Neural progenitor cell (in vitro differentiated cells): Measurements from ENCODE around the gene ZNF682. TPM values are rescaled to one million over a fixed set of nuclear protein-coding genes. Genes with fewer than 3 reads are reported as not detected.
"Not testable (repeated sequence)": the region's sequence is repeated elsewhere in the genome, so short reads cannot be mapped to it uniquely, and the experiment has no call there.

Experiments
- DNase-seq: peaks from one replicate; pipeline ENCODE4 v3.0.0-alpha.2; 2016; ENCODE audit warnings: low spot score
- H2AFZ ChIP-seq: fragments of 200-600 bp; sonication (generic); replicated peaks from 2 replicates; pipeline ENCODE4 v1.6.1; 2016; ENCODE audit warnings: antibody characterized with exemption
- H3F3A ChIP-seq: fragments of 200-600 bp; sonication (generic); 2 replicates; pipeline ENCODE4 v1.6.1; 2016; ENCODE audit warnings: antibody characterized with exemption, low read depth
- H3K27ac ChIP-seq: fragments of 200-600 bp; sonication (generic); 2 replicates; pipeline ENCODE4 v1.5.1; 2016; ENCODE audit warnings: mild to moderate bottlenecking
- H3K27me3 ChIP-seq: fragments of 200-600 bp; sonication (generic); 2 replicates; pipeline ENCODE4 v1.6.1; 2016; ENCODE audit warnings: mild to moderate bottlenecking, moderate library complexity
- H3K36me3 ChIP-seq: fragments of 200-600 bp; sonication (generic); 2 replicates; pipeline ENCODE4 v1.5.1; 2016
- H3K4me1 ChIP-seq: fragments of 200-600 bp; sonication (generic); 2 replicates; pipeline ENCODE4 v1.6.1; 2016; ENCODE audit warnings: mixed run types
- H3K4me2 ChIP-seq: fragments of 200-600 bp; sonication (generic); 2 replicates; pipeline ENCODE4 v1.6.1; 2016
- H3K4me3 ChIP-seq: fragments of 200-600 bp; sonication (generic); 2 replicates; pipeline ENCODE4 v1.5.1; 2016
- H3K79me2 ChIP-seq: fragments of 200-600 bp; sonication (generic); 2 replicates; pipeline ENCODE4 v1.6.1; 2016; ENCODE audit warnings: low read depth
- H3K9ac ChIP-seq: fragments of 200-600 bp; sonication (generic); 2 replicates; pipeline ENCODE4 v1.6.1; 2016
- H3K9me3 ChIP-seq: fragments of 200-600 bp; sonication (generic); 2 replicates; pipeline ENCODE4 v1.5.1; 2016; ENCODE audit warnings: low read depth
- H4K20me1 ChIP-seq: fragments of 200-600 bp; sonication (generic); 2 replicates; pipeline ENCODE4 v1.6.1; 2016; ENCODE audit warnings: low read depth
- H3K27ac Mint-ChIP-seq: 3 replicates; pipeline ENCODE4 v1.8.0; 2021; ENCODE audit warnings: mixed read lengths
- H3K27me3 Mint-ChIP-seq: 2 replicates; pipeline ENCODE4 v1.8.0; 2022; ENCODE audit warnings: low read depth, mild to moderate bottlenecking, inconsistent platforms, moderate library complexity, mixed read lengths; ENCODE audit not compliant: insufficient read depth
- H3K36me3 Mint-ChIP-seq: 3 replicates; pipeline ENCODE4 v1.8.0; 2021; ENCODE audit warnings: mixed read lengths
- H3K4me1 Mint-ChIP-seq: 3 replicates; pipeline ENCODE4 v1.8.0; 2021; ENCODE audit warnings: mixed read lengths
- H3K4me3 Mint-ChIP-seq: 3 replicates; pipeline ENCODE4 v1.8.0; 2021; ENCODE audit warnings: mild to moderate bottlenecking, moderate library complexity, mixed read lengths
- H3K9me3 Mint-ChIP-seq: 3 replicates; pipeline ENCODE4 v1.8.0; 2020; ENCODE audit warnings: mixed read lengths
- CTCF ChIP-seq: fragments of 200-600 bp; sonication (generic); IDR thresholded peaks from 2 replicates; pipeline ENCODE4 v1.5.1; 2017; ENCODE audit warnings: antibody characterized with exemption, mild to moderate bottlenecking
- EZH2 ChIP-seq: fragments of 200-600 bp; sonication (generic); IDR thresholded peaks from 2 replicates; pipeline ENCODE4 v1.6.1; 2017; ENCODE audit warnings: antibody characterized with exemption, mild to moderate bottlenecking, moderate library complexity
- EZH2phosphoT487 ChIP-seq: fragments of 200-600 bp; sonication (generic); IDR thresholded peaks from 2 replicates; pipeline ENCODE4 v1.6.1; 2017; ENCODE audit warnings: antibody characterized with exemption
- total RNA-seq: library from RNA; depleted of rRNA; stranded (reverse); fragments of >200 nt; gene quantifications from 2 replicates; pipeline ENCODE4 v1.2.3, GENCODE V29; 2015; ENCODE audit warnings: low replicate concordance

Gene ZNF682
- total RNA-seq, 1 donor from 2014 or later, result 26.9 TPM

GRCh38 chr19:20072936-20073335 lies 33.6 kb upstream of the ZNF682 start:
- TF ChIP-seq EZH2phosphoT487, result no peak
- TF ChIP-seq EZH2, result no peak
- TF ChIP-seq CTCF, result no peak
- DNase-seq, result no peak
- H4K20me1 ChIP-seq, result no peaks in the 10 kb centered on the region
- no peak overlapping the region for H3K4me2 ChIP-seq
- no peaks in the 10 kb centered on the region for H3K4me1 Mint-ChIP-seq
- no peak overlapping the region for H3K4me3 ChIP-seq
- no peak overlapping the region for H2AFZ ChIP-seq
- no peaks in the 10 kb centered on the region for H3K36me3 ChIP-seq
- no peak overlapping the region for H3K4me3 Mint-ChIP-seq
- H3K4me1 ChIP-seq, result peaks cover 5% of the 10 kb centered on the region
- H3K9me3 Mint-ChIP-seq, result peaks cover 48% of the 10 kb centered on the region
- H3K9me3 ChIP-seq, result no peaks in the 10 kb centered on the region
- no peak overlapping the region for H3K9ac ChIP-seq
- H3K79me2 ChIP-seq, result peaks cover under 1% of the 10 kb centered on the region
- H3K27me3 Mint-ChIP-seq, result peaks cover 2% of the 10 kb centered on the region
- no peak overlapping the region for H3K27ac Mint-ChIP-seq
- no peaks in the 10 kb centered on the region for H3K36me3 Mint-ChIP-seq
- peaks cover 1% of the 10 kb centered on the region for H3F3A ChIP-seq
- H3K27ac ChIP-seq, result no peak overlapping the region
- peaks cover 5% of the 10 kb centered on the region for H3K27me3 ChIP-seq

DNA sequence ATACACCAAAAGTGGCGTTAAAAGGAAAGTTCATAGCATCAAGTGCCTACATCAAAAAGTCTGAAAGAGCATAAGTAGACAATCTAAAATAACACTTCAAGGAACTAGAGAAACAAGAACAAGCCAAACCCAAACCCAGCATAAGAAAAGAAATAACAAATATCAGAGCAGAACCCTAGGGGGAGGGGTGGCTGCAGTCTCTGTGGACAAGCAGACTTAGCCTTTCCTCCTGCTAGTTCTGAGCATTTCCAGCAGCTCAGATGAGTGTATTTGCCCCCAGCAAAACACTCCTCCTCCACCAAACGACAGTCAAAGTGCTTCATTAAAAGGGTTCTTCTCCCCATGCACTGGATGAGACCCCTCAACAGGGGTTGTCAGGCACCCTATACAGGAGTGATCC lies 31.4 kb upstream of the ZNF682 start:
- Histone ChIP-seq H3K4me3 (no peak overlapping the region), H3K9me3 (no peaks in the 10 kb centered on the region), H2AFZ (no peak overlapping the region), H3K4me2 (no peak overlapping the region), H3K36me3 (no peaks in the 10 kb centered on the region), H3K4me1 (peaks cover 5% of the 10 kb centered on the region), H3K27me3 (peaks cover 15% of the 10 kb centered on the region), H4K20me1 (no peaks in the 10 kb centered on the region), H3K27ac (no peak overlapping the region), H3K79me2 (no peaks in the 10 kb centered on the region), H3K9ac (no peak overlapping the region), H3F3A (no peaks in the 10 kb centered on the region)
- Mint-ChIP-seq H3K36me3 (no peaks in the 10 kb centered on the region), H3K27ac (no peak overlapping the region), H3K27me3 (peaks cover 2% of the 10 kb centered on the region), H3K4me3 (no peak overlapping the region), H3K9me3 (peaks cover 44% of the 10 kb centered on the region), H3K4me1 (no peaks in the 10 kb centered on the region)
- TF ChIP-seq EZH2 (no peak), CTCF (no peak), EZH2phosphoT487 (no peak)
- no peak for DNase-seq

- not testable (repeated sequence) for H3K79me2 ChIP-seq, H3K36me3 Mint-ChIP-seq, H3K4me1 Mint-ChIP-seq, H3K4me1 ChIP-seq, H3K27me3 Mint-ChIP-seq, H3K27ac Mint-ChIP-seq, H3K36me3 ChIP-seq, H3K9ac ChIP-seq, H3K9me3 ChIP-seq, DNase-seq, H3K4me3 Mint-ChIP-seq, H3K27ac ChIP-seq, H4K20me1 ChIP-seq, H3F3A ChIP-seq
- Histone ChIP-seq H2AFZ (peak overlapping the region; percentile 40), H3K4me2 (peak overlapping the region; percentile 60), H3K27me3 (peaks cover 15% of the 10 kb centered on the region), H3K4me3 (peak overlapping the region; percentile 26)
- H3K9me3 Mint-ChIP-seq, result peaks cover 49% of the 10 kb centered on the region
Observed at GRCh38 chr19:20068559-20068958, 29.3 kb upstream of the ZNF682 start.

DNA sequence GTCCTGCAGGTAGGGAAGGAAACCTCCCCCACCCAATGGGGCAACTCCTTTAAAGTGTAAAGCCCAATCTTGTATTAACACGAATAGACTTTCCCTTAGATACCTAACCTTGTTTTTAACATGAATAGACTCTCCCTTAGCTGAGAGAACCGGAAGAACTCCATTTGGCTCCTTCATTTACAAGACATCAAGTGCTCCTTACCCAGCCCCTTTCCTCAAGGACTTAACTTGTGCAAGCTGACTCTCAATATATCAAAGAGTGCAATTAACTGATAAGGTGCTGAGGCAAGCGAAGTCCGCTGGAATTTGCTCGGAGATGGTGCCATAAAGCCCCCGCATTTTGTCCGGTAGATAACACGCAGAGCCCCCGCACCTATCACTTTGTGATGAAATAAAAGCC lies 28.6 kb upstream of the ZNF682 start:
- peak overlapping the region; percentile 26 for H3K4me3 ChIP-seq

More for the DNA sequence above, 28.6 kb upstream of the ZNF682 start:
- H2AFZ ChIP-seq, result peak overlapping the region; percentile 40
- Mint-ChIP-seq H3K4me1 (no peaks in the 10 kb centered on the region), H3K27ac (no peak overlapping the region), H3K9me3 (peaks cover 47% of the 10 kb centered on the region), H3K27me3 (peaks cover 4% of the 10 kb centered on the region), H3K4me3 (no peak overlapping the region), H3K36me3 (no peaks in the 10 kb centered on the region)
- peak overlapping the region; percentile 60 for H3K4me2 ChIP-seq
- TF ChIP-seq EZH2, result no peak
- no peak for TF ChIP-seq CTCF
- no peak for TF ChIP-seq EZH2phosphoT487
- no peak overlapping the region for H3K9ac ChIP-seq
- no peak for DNase-seq
- H3K79me2 ChIP-seq, result no peaks in the 10 kb centered on the region
- no peaks in the 10 kb centered on the region for H3K36me3 ChIP-seq
- no peaks in the 10 kb centered on the region for H3K9me3 ChIP-seq
- H3K4me1 ChIP-seq, result peaks cover 5% of the 10 kb centered on the region
- H3F3A ChIP-seq, result no peaks in the 10 kb centered on the region
- no peak overlapping the region for H3K27ac ChIP-seq
- H4K20me1 ChIP-seq, result no peaks in the 10 kb centered on the region
- H3K27me3 ChIP-seq, result peaks cover 15% of the 10 kb centered on the region
